ENCODE measurements around the gene RNF112.

RNF112 gene

GRCh38 chr17:19410875-19411620 lies at the start of gene RNF112:
TSS of gene RNF112 (plus strand) at chr17:19411232. CDS start at chr17:19411409, 177 bp downstream.
- no peak for DNase-seq (ENCODE audit: low read depth in 2 of 3, low spot score in 1 of 3)

- DNase-seq (ENCODE audit: low read depth in 2 of 3, low spot score in 1 of 3), result no peak
Observed at GRCh38 chr17:19361326-19361725, 49.7 kb upstream of the RNF112 start.

GRCh38 chr17:19361944-19362276 lies 49.1 kb upstream of the RNF112 start:
- DNase-seq (ENCODE audit: low read depth in 2 of 3, low spot score in 1 of 3), result no peak

GRCh38 chr17:19362277-19363113 lies 48.5 kb upstream of the RNF112 start, which contains the start of gene B9D1:
TSS of gene B9D1 (minus strand) at chr17:19362723. CDS start at chr17:19362569, 154 bp downstream.
- DNase-seq (ENCODE audit: low read depth in 2 of 3, low spot score in 1 of 3), result peak; percentile 85 to 93 (median 88)

GRCh38 chr17:19363114-19363438 lies 48.0 kb upstream of the RNF112 start:
- DNase-seq (ENCODE audit: low read depth in 2 of 3, low spot score in 1 of 3), result no peak

GRCh38 chr17:19363460-19364035 lies 47.5 kb upstream of the RNF112 start:
- no peak for DNase-seq (ENCODE audit: low read depth in 2 of 3, low spot score in 1 of 3)

- DNase-seq (ENCODE audit: low read depth in 2 of 3, low spot score in 1 of 3), result no peak
Observed at GRCh38 chr17:19364699-19365498, 46.1 kb upstream of the RNF112 start.

GRCh38 chr17:19365499-19365817 lies 45.6 kb upstream of the RNF112 start:
- DNase-seq (ENCODE audit: low read depth in 2 of 3, low spot score in 1 of 3), result no peak

- no peak for DNase-seq (ENCODE audit: low read depth in 2 of 3, low spot score in 1 of 3)
Observed at GRCh38 chr17:19365833-19366636, 45.0 kb upstream of the RNF112 start.

GRCh38 chr17:19366637-19366972 lies 44.4 kb upstream of the RNF112 start:
- no peak for DNase-seq (ENCODE audit: low read depth in 2 of 3, low spot score in 1 of 3)

- DNase-seq (ENCODE audit: low read depth in 2 of 3, low spot score in 1 of 3), result no peak
Observed at GRCh38 chr17:19368229-19368628, 42.8 kb upstream of the RNF112 start.

- no peak for DNase-seq (ENCODE audit: low read depth in 2 of 3, low spot score in 1 of 3)
Observed at GRCh38 chr17:19369107-19369778, 41.8 kb upstream of the RNF112 start.

GRCh38 chr17:19369846-19370492 lies 41.1 kb upstream of the RNF112 start:
- no peak for DNase-seq (ENCODE audit: low read depth in 2 of 3, low spot score in 1 of 3)

GRCh38 chr17:19370493-19370960 lies 40.5 kb upstream of the RNF112 start:
- DNase-seq (ENCODE audit: low read depth in 2 of 3, low spot score in 1 of 3), result no peak

- no peak for DNase-seq (ENCODE audit: low read depth in 2 of 3, low spot score in 1 of 3)
Observed at GRCh38 chr17:19371259-19372010, 39.6 kb upstream of the RNF112 start.

GRCh38 chr17:19372011-19372370 lies 39.0 kb upstream of the RNF112 start:
- no peak for DNase-seq (ENCODE audit: low read depth in 2 of 3, low spot score in 1 of 3)

- no peak for DNase-seq (ENCODE audit: low read depth in 2 of 3, low spot score in 1 of 3)
Observed at GRCh38 chr17:19372439-19372838, 38.6 kb upstream of the RNF112 start.

GRCh38 chr17:19372866-19373504 lies 38.0 kb upstream of the RNF112 start:
- no peak for DNase-seq (ENCODE audit: low read depth in 2 of 3, low spot score in 1 of 3)
